Non-pigmented ciliary epithelial cell (primary cell): ENCODE data around the gene PGF.

ENCODE experiments used
- DNase-seq: peaks from one replicate; pipeline ENCODE4 v3.0.0-alpha.2; 2010; ENCODE audit warnings: low read depth

The PGF gene

DNA sequence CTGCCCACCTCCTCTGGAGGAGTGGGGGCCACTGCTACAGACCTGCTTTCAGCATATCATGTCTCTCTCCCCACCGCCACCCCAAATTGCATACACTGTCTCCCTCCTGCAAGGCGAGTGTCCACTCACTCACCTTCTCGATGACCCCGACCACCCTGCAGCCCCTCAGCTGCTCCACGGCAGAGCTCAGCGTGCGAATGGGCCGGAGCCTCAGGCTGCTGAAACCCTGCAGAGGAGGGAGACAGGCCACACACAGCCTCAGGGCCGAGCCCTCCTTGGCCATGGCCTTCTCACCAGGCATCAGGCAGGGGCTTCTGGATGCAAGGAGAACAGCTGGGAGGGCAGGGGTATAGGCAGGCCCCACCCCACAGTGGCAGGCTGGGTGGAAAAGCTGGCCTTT, 37.0 kb downstream of the PGF start:
- DNase-seq: no peak

DNA sequence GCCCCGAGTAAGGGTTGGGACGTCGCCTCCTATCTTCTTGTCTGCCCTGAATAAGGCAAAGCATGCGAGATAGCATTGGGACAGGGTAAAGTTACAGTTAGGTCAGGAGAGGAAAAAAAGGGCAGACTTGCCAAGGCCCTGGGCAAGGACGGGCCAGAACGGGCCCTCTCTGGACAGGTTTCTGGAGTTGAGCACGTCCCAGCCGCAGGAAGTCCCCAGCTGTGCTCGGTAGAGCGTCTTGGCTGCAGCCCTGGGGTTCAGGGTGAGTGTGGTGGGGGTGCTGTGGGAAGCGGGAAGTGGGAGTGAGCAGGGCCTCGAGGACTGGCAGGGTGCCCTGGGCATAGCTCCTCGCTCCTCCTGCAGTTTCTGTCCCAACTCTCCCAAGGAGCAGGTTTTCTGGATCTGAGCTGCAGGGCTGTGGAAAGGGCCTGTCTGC, 37.7 kb downstream of the PGF start:
- DNase-seq: no peak

DNA sequence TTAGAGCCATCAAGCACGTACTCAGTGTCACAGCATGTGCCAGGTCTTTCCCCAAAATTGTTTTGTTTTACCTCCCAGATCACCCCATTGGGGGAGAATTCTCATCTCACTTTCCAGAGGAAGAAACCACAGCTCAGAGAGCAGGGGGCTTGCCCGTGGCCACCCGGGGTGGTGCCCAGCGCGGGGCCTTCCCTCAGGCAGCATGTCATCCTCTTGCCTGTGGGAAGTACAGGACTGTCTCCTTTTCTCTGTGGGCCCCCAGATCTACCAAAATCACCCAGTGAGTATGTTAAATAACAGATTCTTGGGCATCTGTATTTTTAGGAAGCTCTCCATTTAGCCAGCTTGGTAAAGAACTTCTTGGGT, 38.2 kb downstream of the PGF start:
- no peak for DNase-seq

DNA sequence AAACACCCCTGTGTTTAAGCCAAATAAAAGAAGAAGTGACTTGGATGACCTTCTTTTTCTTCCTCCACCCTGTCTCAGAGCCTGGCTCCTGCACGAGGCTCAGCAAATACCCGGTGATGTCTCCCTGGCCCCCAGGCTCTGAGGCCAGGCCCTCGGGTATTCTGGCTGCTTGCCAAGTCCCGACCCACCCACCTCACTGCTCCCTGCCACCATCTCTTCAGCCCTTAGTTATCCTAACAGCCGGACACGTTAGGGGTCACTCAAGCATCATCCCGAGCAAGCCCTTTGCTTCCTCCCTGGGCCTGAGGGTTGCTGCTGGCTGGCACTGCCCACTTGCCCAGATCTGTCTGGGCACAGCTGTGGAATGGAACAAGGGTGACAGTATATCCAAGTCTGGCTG, 39.6 kb downstream of the PGF start:
- DNase-seq: no peak

DNA sequence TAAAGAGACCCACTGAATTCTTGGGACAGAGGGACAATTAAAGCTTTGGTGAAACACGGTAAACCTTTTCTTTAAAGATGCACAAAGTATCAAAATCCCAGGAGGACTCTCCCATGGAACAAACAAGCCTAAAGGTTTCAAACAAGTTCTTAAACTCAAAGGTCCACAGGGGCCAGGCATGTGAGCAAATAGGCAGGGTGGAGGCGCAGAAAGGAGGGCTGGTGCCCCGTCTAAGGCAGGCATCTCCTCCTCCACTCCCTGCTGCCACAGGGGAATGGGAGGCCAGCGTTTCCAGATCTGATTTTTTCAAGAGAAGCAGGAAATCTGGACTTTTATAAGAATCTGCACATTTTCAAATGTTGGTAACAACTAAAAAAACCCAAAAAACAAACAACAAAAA, 40.0 kb downstream of the PGF start:
- no peak for DNase-seq

DNA sequence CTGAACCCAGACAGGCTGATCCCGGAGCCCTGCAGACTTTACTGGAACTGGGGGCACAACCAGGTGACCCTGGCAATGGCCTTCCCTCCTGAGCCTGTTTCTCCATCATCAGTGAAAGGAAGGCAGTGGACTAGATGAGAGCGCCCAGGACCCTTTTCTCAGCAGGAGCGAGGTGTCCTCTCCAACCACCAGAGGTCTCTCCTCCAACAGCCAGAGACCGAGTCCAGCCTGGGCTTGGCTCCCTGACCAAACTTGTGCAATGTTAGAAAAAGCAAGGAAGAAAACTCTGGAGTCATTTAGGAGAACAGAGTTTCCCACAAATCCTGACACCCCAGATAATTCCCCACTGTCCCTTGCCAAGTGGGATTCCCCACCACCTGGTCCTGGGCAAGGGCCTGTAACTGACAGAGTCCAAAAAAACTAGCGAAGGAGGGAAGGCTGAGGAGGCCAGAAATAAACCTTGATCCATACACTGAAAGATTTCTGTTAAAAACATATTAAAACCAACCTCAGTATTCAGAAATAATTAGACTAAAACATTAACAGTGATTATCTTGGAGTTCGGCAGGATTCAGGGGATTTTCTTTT, 41.3 kb downstream of the PGF start:
- DNase-seq: peak; percentile 42

DNA sequence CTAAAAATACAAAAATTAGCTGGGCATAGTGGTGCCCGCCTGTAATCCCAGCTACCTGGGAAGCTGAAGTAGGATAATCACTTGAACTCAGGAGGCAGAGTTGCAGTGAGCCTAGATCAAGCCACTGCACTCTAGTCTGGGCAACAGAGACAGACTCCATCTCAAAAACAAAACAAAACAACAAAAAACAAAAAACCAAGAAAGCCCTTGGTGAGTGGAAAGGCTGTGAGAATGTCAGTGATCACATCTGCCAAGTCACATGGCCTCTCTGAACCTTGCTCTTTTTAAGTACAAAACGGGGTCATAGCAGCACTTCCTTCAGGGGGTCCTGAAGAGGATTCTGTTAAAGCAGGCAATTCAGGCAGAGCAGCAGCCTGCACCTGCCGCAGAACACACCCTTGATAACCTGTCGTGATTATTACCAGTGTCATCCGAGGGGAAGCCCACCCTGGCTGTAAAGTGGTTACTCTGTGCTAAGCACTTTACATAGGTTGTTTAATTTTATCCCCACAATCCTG, 41.9 kb downstream of the PGF start:
- no peak for DNase-seq

DNA sequence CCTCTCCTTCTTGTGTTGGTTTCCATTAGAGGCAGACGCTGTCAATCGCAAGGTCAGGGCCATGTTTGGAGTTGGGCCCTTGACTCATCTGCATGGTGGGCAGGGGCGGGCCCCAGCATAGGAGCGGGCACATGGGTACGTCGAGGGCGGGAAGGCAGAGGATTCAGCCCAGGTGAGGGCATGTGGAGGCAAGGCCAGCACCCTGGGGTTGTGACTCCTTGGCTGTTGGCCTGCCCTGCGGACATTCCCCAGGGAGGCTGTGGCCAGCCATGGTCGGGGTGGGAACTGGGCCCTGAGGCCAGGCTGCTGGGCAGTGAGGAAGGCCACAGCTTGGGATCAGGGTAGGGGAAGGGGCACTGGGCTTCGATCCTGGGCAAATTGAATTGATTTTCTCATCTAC, 42.6 kb downstream of the PGF start:
- DNase-seq: no peak

DNA sequence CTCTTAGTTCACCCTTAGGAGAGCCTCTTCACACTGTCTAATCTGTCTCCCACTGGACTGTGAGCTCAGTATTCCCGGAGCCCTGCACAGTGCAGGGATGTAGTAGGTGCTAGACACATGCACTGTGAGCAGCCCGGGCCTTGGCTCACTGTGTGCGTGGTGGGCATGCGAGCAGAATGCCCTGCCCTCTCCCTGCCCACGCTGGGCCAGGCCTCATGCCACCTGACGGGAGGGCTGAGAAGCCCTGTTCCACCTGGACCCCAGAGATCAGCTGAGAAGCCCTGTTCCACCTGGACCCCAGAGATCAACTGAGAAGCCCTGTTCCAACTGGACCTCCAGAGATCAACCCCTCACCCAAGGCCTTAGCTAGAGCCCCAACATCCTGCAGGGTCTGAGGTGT, 43.3 kb downstream of the PGF start:
- DNase-seq: no peak

DNA sequence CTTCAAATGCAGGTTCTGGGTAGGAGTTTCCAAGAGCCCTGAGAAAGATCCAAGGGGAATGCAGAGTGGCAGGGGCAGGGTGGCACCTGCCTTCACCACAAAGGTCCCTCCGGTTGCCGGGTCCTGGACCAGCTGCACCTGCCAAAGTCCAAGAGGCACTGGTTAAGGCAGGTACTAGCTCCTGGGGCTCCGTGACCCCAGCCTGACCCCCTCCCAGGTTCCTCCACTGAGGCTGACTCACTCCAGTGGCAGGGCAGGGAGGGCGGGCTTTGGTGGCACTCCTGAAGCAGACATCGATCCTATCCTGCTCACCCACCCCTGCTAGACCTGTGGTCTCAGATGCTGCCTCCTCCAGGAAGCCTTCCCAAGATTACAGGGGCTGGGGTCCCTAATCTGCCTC, 43.7 kb downstream of the PGF start:
- no peak for DNase-seq

DNA sequence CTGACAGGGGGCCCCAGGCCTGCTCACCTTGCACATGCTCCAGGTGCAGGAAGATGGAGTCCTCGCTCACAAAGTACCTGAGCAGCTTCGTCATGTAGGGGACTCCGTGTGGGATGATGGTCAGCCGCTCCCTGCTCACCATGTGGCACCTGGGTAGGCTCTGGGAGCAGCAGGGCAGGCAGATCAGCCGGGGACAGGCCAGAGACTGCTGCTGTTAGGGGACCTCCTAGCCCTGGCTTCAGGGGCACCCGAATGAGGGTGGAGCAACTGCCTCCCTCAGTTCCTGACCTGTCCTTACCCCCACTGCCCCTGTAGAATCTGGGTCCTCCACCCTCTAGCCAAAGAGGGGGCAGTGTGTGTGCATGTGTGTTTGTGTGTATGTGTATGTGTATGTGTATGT, 44.2 kb downstream of the PGF start:
- DNase-seq: no peak

DNA sequence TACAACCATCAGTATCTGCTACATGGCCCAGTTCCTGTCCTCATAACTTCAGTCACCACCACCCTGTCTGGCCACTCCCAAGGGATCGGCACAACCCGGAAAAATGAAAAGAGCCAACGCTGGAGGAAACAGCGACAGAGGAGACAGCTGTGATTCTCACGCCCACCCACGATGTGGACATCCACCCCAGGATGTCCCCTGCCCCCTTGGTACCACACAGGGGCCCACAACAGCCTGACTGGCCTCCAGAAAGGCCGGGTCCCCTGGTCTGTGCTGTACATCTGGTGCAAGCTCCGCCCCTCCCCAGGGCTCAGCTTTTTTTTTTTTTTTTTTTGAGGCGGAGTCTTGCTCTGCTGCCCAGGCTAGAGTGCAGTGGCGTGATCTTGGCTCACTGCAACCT, 44.8 kb downstream of the PGF start:
- DNase-seq: no peak

DNA sequence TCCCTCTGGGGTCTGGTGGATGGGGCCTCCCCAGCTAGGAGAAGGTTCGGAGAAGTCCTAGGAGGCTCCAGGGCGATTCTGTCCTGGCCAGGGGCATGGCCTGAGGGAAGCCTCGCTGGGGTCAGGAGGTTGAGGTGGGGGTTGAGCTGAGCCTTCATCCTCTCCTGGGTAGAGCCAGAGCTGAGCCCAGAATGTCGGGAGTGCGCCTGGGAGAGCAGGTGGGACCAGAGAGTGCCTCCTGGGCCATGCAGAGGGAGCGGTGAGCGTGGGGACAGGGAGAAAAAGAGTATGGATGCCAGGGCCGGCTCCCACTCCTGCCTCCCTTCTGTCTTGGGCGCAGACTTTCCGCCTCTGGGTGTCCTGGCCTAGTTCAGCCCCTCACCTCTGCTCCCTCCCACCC, 45.5 kb downstream of the PGF start:
- DNase-seq: no peak

DNA sequence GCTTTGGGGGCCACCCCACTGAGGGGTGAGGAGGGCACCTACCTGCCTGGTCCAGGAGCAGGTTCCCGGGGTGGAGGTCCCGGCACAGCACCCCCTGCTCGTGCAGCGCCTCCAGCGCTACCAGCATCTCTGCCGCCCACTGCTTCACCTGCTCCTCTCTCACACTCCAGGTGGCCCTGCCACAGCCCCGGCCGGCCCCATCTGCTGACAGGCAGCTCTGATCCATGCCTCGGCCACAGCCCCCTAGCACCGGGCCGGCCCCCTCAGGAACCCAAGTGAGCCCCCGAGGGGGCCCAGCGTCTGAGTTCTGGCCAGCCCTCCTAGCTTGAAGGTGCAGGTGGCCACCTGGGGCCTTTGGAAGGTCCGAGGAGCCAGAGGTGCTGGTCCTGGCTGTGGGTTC, 45.9 kb downstream of the PGF start:
- no peak for DNase-seq

DNA sequence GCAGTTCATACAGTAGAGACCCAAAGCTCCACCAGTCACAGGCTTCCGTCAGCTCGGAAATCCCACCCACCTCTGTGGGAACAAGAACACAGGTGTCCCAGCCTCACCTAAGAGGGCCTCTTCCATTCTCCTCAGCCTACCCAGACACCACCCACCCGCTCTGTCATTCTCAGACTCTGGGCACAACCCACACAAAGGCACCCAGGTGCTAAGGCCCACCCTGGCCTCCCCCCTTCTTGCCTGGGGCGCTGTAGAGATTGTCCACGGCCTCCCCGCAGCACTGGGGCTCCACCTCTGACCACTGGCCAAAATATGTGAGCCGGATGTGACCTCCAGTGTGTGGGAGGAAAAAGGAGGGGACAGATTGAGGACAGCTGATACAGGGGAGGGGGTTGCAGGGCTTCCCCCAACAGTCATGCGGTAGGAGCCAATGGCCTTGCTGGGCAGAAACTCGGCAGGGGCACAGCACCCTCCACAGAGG, 46.5 kb downstream of the PGF start:
- no peak for DNase-seq

DNA sequence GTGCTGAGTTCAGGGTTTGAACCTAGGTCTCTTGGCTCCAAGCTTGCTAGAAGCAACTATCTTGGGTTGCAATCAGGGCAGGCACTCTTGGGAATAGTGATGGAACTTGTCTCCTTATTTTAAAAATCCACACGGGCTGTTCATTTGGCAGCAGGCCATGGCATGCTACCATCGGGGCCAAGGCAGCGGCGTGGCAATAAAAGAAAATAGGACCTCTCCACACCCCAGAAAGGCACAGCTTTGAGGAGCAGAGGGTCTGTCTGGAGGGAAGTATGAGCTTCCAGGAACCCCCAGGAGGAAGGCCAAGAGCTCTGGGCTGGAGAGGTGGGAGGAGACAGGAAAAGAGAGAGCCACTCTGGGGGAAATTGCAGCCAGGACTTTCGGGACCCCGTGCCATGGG, 47.7 kb downstream of the PGF start:
- no peak for DNase-seq

DNA sequence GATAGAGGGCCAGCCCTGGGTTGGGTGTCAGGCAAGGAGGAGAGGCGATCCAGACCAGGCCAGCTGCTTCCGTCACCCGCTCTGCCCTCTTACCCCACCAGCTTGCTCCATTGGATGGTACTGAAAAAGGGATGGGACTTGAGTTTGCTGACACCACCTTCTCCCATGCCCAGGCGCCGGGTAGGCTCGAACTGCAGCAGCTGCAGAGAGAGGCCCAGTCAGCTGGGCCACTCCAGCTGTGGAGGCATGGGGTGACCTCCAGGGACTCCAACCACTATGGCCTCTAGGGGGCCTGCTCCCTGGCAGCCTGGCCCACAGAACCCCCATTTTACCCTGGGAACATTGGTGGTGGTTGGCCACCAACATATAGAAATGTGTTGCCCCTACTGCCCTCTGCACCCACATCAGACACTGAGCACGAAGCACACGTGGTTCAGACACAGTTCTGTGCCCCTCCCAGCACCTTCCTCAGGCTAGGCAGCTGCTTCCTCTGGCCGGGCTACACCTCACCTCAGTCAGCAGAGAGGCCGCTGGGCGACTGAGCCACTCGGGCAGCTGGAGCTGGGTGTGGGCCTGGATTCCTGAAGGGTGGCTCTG, 48.4 kb downstream of the PGF start:
- no peak for DNase-seq

DNA sequence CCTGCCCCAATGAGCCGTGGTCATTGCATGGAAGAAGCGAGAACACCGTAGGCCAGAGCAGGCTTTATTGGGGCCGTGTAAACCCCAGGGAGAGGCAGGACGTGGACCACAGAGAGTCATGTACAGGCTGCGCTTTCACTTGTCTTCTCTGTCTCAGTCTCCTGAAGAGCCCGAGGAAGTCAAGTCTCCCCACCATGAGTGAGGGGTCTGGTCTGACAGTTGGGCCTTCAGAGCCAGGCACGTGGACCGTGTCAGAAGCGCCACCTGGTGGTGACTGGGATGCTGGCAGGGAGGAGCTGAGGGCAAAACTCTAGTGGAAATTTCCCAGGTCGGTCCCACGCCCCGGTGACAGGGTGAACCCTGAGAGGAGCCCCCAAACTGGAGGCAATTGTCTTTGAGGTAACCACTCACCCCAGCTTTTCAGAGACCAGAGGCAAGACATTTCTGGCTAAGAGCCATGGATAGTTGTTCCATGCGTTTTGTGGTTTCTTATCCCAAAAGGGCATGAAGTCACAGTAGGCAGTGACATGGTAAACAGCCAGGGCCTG, 49.7 kb downstream of the PGF start:
- DNase-seq: no peak

DNA sequence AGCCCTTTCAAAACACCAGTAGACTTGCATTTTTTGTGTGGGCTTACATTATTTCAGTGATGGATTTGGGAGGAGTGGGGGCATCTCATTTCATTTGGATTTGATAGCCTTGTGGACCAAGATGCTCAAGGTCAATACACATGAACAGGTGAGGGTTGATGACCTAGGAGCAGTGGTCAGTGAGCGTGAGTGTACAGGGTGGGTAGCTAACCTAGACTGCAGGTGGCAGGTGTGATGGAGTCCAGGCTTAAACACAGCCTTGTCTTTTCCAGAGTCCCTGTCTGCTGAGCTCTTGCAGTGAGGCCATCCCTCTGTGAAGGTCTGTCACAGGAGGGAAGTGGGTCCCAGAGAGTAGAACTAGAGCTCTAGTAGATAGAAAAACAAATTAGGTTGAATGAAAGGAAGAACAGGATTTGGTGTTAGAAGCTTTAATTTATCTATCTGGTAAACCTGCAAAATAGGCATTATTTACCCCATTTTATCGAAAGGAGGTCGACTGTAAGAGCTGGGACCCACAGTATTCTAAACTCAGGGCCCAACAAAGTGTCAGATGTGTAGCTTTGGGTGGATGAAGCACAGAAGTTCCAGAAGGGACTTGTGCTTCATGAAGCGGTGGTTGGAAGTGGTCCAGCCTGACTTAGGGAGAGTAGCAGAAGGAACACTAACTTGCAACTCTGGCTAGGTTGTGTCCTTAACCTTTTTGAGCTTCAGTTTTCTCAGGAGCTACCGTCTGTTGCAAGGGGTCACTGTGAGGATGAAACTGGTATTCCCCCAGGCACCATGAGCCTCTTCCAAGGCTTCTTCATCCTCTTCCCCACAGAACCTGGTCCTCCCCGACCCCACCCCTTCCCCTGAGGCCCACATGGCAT, 50.5 kb downstream of the PGF start:
- DNase-seq: no peak

DNA sequence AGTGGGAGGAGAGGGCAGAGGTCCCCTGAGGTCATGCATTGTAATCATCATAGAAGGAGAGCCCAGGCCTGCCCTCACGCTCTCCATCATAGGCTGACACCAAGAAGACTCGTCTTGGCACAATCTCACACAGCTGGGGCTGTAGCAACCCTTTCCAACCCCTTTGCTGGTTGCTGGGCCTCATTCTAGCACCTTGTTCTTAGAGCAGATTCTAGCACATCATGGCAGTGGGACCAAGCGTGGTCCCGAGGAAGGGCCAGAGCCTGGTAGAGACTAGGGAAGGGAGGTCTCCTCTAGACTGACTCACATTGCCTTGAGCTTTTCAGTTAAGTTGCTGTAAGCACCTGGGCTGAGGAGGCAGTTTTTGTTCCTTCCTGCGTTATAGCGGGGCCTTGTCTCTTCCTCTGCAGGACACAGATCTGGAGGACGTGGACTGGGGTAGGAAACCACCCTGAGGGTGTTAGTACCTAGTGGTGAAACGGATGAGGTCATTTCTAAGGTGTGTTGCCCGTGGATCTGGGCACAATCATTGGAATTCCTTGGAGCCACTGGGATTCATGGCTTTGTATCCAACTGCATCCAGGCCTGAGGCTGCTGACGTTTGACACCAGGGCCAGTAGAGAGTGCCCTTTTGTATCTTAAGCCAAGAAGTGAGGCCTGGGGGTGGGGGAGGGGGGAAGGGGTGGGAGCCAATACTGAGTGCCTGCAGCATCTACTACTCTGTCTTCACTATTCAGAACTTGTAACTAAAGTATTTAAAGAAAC, 52.3 kb downstream of the PGF start:
- no peak for DNase-seq

DNA sequence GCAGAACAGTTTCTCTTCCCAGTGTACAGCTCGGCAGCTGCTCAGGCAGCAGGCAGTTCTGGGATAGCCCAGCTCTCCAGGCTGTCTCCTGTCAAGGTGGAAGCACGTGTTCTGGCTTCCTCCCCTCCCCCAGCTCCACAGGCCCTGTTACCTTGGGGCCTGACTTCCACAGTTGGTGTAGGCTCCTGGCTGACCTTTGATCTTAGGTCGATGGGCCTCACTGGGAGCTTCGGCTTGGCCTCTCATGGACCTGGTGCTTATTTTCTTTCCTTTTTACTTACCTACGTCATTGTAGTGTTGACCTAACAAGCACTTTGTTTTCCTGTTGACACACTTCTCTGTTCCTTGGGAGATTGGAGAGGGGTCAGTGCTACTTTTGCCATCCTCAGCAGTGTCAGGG, 56.7 kb downstream of the PGF start:
- no peak for DNase-seq

DNA sequence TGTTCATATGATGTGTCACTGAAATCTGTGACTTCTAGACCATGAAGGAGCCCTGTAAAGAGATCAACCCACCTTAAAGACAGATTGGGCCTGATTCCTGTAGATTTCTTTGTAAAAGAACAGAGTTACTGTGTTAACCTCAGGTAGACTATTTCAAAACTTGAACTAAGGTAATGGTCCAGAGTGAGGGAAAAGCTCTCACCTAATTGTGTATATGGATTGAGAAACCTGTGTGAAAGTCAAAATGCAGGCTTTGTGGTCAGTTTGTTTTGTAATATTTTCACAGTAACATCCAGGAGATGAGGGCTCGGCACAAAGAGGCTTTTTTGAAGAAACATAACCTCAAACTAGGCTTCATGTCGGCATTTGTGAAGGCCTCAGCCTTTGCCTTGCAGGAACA, 57.3 kb downstream of the PGF start:
- DNase-seq: no peak
